CD4-positive, alpha-beta T cell treated with Interleukin-17A for 4 hours (primary cell): ENCODE data around the gene DIP2C.
A peak's percentile ranks its signal among the peaks of the same experiment; 100 is the strongest.
"Not testable (repeated sequence)": the region's sequence is repeated elsewhere in the genome, so short reads cannot be mapped to it uniquely, and the experiment has no call there.

Experiments
- DNase-seq: peaks from one replicate; pipeline ENCODE4 v3.0.0-alpha.2; 2020; ENCODE audit warnings: mixed read lengths

The DIP2C gene

DNA sequence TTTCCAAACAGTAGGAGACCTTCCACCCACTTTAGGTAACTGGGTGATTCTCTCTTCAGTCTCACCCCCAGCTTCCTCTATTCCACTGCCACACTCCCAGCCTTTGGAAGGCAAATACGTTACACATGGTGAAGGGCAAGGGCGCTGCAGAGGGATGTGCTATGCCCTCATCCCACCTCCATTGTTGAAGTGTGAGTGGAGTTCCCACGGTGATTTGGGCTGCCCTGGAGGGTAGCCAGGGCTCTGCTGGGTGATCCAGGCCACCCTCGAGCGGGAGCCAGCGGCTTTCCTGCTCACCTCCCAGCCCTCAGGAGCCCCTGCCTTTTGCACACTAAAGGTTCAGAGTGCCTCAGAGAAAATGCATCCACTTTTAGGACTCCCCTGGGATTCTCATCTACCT is 373.1 kb downstream of the DIP2C start:
- no peak for DNase-seq

GRCh38 chr10:314871-315270 is 374.6 kb downstream of the DIP2C start:
- DNase-seq = peak; percentile 19

DNA sequence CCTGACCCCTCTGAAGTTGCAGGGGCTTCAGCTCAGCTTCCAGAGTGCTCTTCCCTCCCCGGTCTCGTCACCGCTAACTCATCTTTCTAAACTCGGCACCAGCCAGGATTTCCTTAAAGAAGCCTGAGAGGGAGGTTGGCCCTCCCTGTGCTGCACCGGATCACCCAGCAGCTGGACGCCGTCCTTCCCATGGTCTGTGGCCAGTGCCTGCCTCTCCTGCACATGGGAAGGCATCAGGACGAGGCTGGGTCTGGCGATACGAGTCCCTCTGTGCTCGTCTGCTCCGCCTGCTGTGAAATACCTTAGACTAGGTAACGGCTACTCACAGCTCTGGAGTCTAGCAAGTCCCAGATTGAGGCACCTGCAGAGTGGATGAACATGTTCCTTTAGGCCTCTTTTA is 375.1 kb downstream of the DIP2C start:
- no peak for DNase-seq

DNA sequence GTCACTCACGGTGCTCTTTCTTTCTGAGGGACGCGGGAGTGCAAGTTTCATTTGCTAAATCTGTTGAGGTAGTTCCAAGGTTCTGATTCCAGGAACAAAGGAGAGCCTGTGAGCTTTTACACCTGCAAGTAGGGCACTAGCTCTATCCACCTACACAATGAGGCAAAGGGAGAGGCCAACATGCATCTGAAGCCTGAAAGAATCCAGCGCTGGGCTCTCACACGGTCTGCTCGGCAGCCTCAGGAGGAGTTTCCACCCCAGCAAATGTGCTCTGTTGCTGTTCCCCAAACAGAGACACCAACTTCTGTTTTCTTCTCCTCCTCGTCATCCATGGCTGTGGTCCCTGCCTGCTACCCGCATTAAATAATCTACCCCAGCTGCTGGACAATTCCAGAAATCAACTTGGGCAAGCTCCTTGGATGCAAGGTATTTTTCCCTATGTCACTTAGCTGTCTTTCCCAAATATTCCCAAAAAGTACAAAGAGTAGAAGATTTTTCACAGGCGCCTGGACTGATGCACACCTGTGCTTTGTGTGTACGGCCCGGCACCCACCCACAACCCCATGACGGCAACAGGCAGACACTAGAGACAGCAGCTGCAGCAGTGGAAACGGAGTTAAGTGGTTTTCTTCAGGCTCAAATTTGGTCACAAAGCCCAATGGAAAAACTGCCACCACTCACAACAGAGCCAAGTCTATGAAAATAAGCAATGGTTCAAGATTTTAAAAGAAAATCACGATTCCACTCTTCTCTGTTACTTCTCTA is 377.4 kb downstream of the DIP2C start:
- no peak for DNase-seq

GRCh38 chr10:310976-311639 is 378.4 kb downstream of the DIP2C start:
- DNase-seq = no peak

DNA sequence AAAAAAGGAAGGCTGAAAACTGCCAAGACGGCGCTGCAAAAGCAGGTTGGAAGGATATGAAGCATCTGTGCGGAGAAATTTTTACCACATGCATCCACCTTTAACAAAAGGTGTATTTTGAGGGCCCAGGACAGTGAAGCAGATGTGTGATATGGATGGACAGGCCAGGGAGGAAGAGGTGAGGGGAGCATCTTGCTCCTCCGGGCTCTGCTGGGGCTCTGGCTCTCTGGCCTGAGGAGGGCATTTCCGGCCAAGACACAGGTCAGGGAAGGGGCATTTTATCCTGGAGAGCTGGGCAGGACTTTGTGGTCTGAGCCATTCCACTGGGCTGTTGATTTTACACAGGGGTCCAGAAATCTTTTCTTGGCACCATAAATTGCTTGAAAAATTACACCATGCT is 379.1 kb downstream of the DIP2C start:
- no peak for DNase-seq

DNA sequence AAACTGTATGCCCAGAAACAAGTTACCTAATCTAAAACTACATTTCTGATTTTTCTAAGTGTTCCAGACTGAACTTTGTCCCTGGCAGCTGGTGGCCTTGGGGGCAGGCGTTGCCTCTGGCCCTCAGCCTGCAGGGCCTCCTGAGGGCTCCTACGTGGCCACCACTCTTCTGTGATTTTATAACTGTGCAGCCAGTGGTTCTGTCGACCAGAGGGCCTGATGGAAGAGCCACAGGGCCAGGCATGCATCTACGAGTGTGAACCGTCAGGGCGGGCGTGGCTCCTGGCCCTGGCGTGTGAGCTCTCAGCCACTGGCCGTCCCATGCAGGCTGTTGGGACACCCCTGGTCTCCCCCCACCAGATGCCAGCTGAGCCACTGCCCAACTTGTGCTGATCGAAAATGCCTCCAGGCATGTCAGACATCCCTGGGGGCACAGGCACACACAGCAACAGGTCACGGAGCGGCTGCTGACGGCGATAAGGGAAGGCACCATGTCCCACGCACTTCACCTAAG is 380.8 kb downstream of the DIP2C start:
- DNase-seq = no peak

DNA sequence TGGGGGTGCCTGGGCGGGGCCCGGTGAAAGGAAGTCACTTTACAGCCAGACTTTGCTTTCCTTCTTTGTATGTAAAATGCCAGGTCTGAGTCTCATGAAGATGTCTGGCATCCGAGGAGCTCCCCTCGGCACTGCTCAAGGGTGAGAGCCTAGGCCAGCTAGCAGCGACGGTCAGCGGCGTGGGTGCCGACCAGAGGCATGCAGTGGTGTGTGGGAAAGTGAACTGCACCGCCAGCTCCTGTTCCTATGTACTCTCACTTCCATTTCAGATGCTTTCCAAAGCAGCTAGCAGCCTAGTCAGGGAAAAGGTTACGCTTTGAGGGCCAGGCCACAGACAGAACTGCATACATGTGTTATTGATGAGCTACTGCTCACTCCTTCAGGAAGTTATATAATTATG is 381.4 kb downstream of the DIP2C start:
- no peak for DNase-seq

DNA sequence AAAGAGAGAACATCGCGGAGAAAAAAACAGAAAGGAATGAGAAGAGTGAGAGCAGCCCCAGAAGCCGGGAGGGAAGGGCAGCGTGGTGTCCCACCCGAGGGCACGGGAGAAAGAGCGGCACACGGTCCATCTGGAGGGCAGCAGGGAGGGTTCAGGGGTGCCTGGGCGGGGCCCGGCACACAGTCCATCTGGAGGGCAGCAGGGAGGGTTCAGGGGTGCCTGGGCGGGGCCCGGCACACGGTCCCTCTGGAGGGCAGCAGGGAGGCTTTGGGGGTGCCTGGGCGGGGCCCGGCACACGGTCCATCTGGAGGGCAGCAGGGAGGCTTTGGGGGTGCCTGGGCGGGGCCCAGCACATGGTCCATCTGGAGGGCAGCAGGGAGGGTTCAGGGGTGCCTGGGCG is 381.8 kb downstream of the DIP2C start:
- DNase-seq = no peak

DNA sequence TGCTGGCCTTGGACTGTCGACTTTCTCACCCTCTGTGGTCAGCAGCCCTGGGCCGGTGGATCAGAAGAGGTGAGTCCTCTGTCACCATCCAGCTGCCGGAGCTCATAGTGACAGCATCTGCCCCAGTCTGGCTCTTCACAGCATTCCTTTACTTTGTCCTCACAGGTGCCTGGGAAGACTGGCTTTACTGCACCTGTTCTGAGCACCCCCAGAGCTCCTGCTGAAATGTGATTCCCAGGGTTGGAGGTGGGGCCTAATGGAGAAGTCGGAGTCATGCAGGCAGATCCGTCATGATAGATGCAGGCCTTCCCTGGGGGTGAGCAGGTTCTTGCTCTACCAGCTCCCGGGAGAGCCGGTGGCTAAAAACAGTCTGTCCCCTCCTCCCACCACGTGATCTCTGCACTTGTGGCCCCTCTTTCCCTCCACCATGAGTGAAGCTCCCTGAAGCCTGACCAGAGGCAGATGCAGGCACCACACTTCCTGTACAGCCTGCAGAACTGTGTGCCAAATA is 382.7 kb downstream of the DIP2C start:
- no peak for DNase-seq

DNA sequence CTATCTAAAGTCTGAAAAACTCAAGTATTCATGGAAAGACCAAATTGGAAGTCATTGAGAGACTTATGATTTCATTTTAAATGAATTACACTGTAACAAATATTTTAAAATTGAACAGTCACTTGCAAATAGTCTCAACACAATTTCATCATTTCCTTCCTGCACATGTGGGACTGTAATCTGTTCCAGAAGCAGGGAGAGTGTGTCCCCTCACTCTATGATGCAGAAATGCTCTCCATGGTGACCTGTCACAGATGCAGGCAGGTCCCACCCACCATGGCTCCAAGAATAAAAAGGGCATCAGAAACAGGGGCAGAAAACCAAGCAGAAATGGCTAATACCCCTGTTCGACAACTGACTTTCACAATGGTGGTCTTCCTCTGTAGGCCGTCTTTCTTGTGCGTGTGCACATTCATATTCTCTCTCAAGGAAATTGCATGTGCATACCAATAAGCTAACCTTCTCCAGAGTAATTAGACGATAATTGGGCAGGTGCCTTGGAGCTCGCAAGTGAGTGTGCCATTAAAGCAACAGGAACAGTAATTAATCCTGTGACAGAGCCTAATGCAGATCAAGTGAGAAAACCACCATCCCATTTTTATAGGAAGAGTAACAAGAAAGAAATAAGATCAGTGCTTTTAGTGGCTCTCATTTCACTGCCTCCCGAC is 383.3 kb downstream of the DIP2C start:
- no peak for DNase-seq

DNA sequence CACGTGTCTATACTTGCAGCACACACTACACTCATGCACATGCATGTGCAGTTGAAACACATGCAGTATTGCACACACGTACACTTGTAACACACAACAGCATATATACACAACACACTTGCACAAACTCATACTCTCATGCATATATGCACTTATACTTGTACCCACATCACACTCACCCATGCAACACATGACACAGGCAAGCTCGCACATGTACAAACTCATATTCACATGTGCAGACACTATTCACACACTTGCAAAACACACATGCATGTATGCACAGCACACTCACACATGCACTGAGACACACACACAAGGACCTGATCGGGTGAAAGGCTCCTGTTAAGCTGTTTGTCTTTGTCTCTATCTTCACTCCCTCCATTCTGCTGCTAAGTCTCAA is 384.4 kb downstream of the DIP2C start:
- no peak for DNase-seq

- no peak for DNase-seq
These were observed 387.9 kb downstream of the DIP2C start for GRCh38 chr10:301536-301935.

DNA sequence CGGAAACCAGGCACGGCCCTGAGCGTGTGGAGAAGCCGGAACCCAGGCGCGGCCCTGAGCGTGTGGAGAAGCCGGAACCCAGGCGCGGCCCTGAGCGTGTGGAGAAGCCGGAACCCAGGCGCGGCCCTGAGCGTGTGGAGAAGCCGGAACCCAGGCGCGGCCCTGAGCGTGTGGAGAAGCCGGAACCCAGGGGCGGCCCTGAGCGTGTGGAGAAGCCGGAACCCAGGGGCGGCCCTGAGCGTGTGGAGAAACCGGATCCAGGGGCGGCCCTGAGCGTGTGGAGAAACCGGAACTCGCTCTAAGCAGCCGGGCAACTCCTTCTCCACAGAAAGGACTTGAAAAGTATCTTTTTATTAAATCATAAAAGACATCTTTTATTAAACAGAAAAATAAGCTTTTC is 388.9 kb downstream of the DIP2C start:
- DNase-seq = not testable (repeated sequence)

DNA sequence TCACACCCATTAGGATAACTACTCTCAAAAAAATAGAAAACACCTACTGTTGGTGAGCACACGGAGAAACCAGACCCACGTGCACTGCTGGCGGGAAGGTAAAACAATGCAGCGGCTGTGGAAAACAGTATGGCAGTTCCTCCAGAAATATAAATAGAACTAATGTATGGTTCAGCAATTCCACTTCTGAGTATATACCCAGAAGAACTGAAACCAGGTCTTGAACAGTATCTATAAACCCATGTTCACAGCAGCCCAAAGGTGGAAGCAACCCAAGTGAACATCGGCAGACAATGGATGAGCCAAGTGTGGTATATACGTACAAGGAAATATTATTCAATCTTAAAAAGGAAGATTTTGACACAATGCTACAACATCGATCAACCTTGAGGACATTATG is 389.5 kb downstream of the DIP2C start:
- DNase-seq = no peak

DNA sequence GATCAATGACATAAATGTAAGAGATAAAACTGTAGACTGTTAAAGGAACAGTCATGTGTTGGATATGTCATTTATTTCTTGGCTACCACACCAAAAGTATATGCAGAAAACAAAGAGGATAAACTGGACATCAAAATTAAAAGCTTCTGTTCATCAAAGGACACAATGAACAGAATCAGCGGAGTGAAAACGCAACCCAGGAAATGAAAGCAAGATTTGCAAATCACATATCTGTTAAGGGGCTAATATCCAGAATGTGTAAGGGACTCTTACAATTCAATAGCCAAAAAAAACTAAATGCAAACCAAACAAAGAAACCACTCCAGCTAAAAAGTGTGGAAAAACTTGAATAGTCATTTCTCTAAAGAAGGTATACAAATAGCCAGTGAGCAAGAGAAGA is 390.0 kb downstream of the DIP2C start:
- no peak for DNase-seq

DNA sequence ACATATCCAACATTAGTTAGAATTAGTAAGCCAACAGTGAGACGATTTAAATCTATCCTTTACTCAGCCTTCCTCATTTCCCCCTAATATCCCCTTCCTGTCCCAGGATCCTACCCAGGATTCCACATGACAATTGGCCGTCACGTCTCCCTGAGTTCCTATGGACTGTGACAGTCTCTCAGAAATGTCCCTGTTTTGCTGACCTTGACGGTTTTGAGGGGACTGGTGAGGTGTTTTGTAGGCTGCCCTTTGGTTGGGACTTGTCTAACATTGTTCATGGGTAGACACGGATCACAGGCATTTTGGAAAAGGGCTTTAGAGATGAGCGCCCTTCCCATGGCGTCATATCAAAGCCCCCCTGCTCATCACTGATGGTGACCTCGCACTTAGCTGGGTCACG is 391.4 kb downstream of the DIP2C start:
- no peak for DNase-seq

DNA sequence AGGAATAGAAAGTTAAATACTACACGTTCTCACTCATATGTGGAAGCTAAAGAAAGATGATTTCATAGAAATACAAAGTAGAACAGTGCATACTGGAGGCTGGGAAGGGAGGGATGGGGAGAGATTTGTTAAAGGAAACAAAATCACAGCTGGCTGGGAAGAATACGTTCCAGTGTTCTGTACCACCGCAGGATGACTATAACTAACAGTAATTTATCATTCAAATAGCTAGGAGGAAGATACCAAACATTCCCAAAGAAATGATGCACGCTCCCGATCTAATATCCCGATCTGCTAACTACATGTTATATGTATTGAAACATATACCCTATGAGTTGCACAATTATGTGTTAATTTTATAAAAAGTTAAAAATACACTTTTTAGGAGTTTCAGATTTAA is 391.9 kb downstream of the DIP2C start:
- no peak for DNase-seq

- DNase-seq = no peak
These were observed 395.8 kb downstream of the DIP2C start for GRCh38 chr10:293636-294035.

- DNase-seq = no peak
These were observed 399.3 kb downstream of the DIP2C start for GRCh38 chr10:290026-290725.

DNA sequence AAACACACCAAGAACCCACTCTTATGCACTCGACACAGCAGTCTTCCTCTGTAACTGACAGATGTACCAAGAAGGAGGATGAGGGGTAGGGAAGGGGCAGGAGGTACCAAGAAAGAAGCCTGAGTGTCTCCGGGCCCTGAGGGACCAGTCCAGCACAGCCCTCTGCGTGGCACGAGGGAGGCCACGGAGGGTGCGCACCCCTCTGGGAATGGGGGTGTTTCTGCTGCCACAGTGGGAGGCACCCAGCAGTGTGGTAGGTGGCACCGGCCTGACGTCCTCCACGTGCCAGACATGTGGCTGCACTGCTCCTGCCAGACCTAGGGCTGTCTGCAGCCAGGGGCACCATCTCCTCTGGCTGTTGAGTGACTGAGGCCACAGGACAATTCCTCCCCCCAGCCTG is 399.9 kb downstream of the DIP2C start:
- no peak for DNase-seq

GRCh38 chr10:288316-289200 is 400.9 kb downstream of the DIP2C start:
- no peak for DNase-seq
